ENCODE measurements around the gene SPRR2G.
"Not testable (repeated sequence)": the region's sequence is repeated elsewhere in the genome, so short reads cannot be mapped to it uniquely, and the experiment has no call there.

SPRR2G gene

GRCh38 chr1:153150846-153151245 lies at the start of gene SPRR2G:
Gene SPRR2G (minus strand): TSS chr1:153150890. CDS start chr1:153150110, 780 bp downstream.
- H3K4me1 Mint-ChIP-seq, result no peaks in the 10 kb centered on the region
- no peaks in the 10 kb centered on the region for H3K9me3 Mint-ChIP-seq
- no peak within 1 kb of the TSS for H3K27ac Mint-ChIP-seq
- ATAC-seq (no peak), DNase-seq (no peak)
- peaks cover 21% of the 10 kb centered on the region for H3K27me3 Mint-ChIP-seq
- H3K4me3 Mint-ChIP-seq, result no peak within 1 kb of the TSS

- Mint-ChIP-seq H3K9me3 (no peaks in the 10 kb centered on the region), H3K4me3 (no peak overlapping the region), H3K27me3 (peaks cover 44% of the 10 kb centered on the region), H3K4me1 (no peaks in the 10 kb centered on the region), H3K27ac (no peak overlapping the region)
- DNase-seq (no peak), ATAC-seq (no peak)
Observed at GRCh38 chr1:153195216-153195615, 44.5 kb upstream of the SPRR2G start.

- Mint-ChIP-seq H3K4me3 (no peak overlapping the region), H3K9me3 (no peaks in the 10 kb centered on the region), H3K27ac (no peak overlapping the region), H3K4me1 (no peaks in the 10 kb centered on the region), H3K27me3 (peaks cover 51% of the 10 kb centered on the region)
- DNase-seq (no peak), ATAC-seq (no peak)
Observed at GRCh38 chr1:153194331-153195050, 43.8 kb upstream of the SPRR2G start.

GRCh38 chr1:153192697-153193096 lies 42.0 kb upstream of the SPRR2G start:
- H3K27ac Mint-ChIP-seq, result no peak overlapping the region
- H3K4me3 Mint-ChIP-seq, result no peak overlapping the region
- H3K27me3 Mint-ChIP-seq, result peaks cover 64% of the 10 kb centered on the region
- DNase-seq (no peak), ATAC-seq (peak; percentile 35)
- no peaks in the 10 kb centered on the region for H3K9me3 Mint-ChIP-seq
- no peaks in the 10 kb centered on the region for H3K4me1 Mint-ChIP-seq

GRCh38 chr1:153190373-153190772 lies 39.7 kb upstream of the SPRR2G start:
- H3K4me1 Mint-ChIP-seq, result no peaks in the 10 kb centered on the region
- peaks cover 74% of the 10 kb centered on the region for H3K27me3 Mint-ChIP-seq
- no peak for ATAC-seq

GRCh38 chr1:153188301-153188700 lies 37.6 kb upstream of the SPRR2G start:
- H3K9me3 Mint-ChIP-seq, result peaks cover 10 to 16% of the 10 kb centered on the region in 2 donors
- ATAC-seq, H3K4me3 Mint-ChIP-seq, DNase-seq, H3K27ac Mint-ChIP-seq, H3K4me1 Mint-ChIP-seq: not testable (repeated sequence)
- peaks cover 57% of the 10 kb centered on the region for H3K27me3 Mint-ChIP-seq

More at GRCh38 chr1:153190373-153190772, 39.7 kb upstream of the SPRR2G start:
- no peak for DNase-seq
- Mint-ChIP-seq H3K9me3 (peaks cover 9 to 13% of the 10 kb centered on the region in 2 donors), H3K27ac (no peak overlapping the region), H3K4me3 (no peak overlapping the region)

- Mint-ChIP-seq H3K4me1 (no peaks in the 10 kb centered on the region), H3K9me3 (peaks cover 3 to 5% of the 10 kb centered on the region in 2 donors), H3K4me3 (no peak overlapping the region), H3K27ac (no peak overlapping the region), H3K27me3 (peaks cover 5% of the 10 kb centered on the region)
- ATAC-seq, result no peak
- no peak for DNase-seq
Observed at GRCh38 chr1:153180556-153180955, 29.9 kb upstream of the SPRR2G start.

- Mint-ChIP-seq H3K27me3 (no peaks in the 10 kb centered on the region), H3K4me1 (no peaks in the 10 kb centered on the region), H3K4me3 (no peak overlapping the region), H3K9me3 (no peaks in the 10 kb centered on the region), H3K27ac (no peak overlapping the region)
- DNase-seq, result no peak
- no peak for ATAC-seq
Observed at GRCh38 chr1:153178922-153179321, 28.2 kb upstream of the SPRR2G start.

- Mint-ChIP-seq H3K4me1 (no peaks in the 10 kb centered on the region), H3K27ac (no peak overlapping the region), H3K27me3 (peaks cover 8% of the 10 kb centered on the region), H3K4me3 (no peak overlapping the region), H3K9me3 (no peaks in the 10 kb centered on the region)
- DNase-seq, result no peak
- no peak for ATAC-seq
Observed at GRCh38 chr1:153174624-153175023, 23.9 kb upstream of the SPRR2G start.

GRCh38 chr1:153168686-153169085 lies 18.0 kb upstream of the SPRR2G start:
- peaks cover 26% of the 10 kb centered on the region for H3K27me3 Mint-ChIP-seq
- no peak overlapping the region for H3K4me3 Mint-ChIP-seq
- no peaks in the 10 kb centered on the region for H3K9me3 Mint-ChIP-seq
- no peak for ATAC-seq
- H3K4me1 Mint-ChIP-seq, result no peaks in the 10 kb centered on the region
- no peak for DNase-seq
- no peak overlapping the region for H3K27ac Mint-ChIP-seq

GRCh38 chr1:153155541-153155940 lies 4.9 kb upstream of the SPRR2G start:
- DNase-seq, result no peak
- no peak overlapping the region for H3K4me3 Mint-ChIP-seq
- H3K4me1 Mint-ChIP-seq, result no peaks in the 10 kb centered on the region
- H3K27ac Mint-ChIP-seq, result no peak overlapping the region
- ATAC-seq, result no peak
- H3K27me3 Mint-ChIP-seq, result peaks cover 13% of the 10 kb centered on the region
- peaks cover 7 to 19% of the 10 kb centered on the region in 2 donors for H3K9me3 Mint-ChIP-seq

- H3K9me3 Mint-ChIP-seq, result no peaks in the 10 kb centered on the region
- no peak for DNase-seq
- H3K4me3 Mint-ChIP-seq, result no peak overlapping the region
- no peaks in the 10 kb centered on the region for H3K4me1 Mint-ChIP-seq
- H3K27me3 Mint-ChIP-seq, result peaks cover 21% of the 10 kb centered on the region
- no peak for ATAC-seq
- no peak overlapping the region for H3K27ac Mint-ChIP-seq
Observed at GRCh38 chr1:153152481-153152880, 1.8 kb upstream of the SPRR2G start.

GRCh38 chr1:153141377-153141776 lies 9.3 kb downstream of the SPRR2G start:
- H3K4me1 Mint-ChIP-seq, result no peaks in the 10 kb centered on the region
- ATAC-seq (no peak), DNase-seq (no peak)
- H3K9me3 Mint-ChIP-seq, result peaks cover 0 to 3% of the 10 kb centered on the region in 2 donors
- peaks cover 41% of the 10 kb centered on the region for H3K27me3 Mint-ChIP-seq
- no peak overlapping the region for H3K27ac Mint-ChIP-seq
- H3K4me3 Mint-ChIP-seq, result no peak overlapping the region

GRCh38 chr1:153140484-153140883 lies 10.2 kb downstream of the SPRR2G start:
- Mint-ChIP-seq H3K4me3 (no peak overlapping the region), H3K9me3 (peaks cover 0 to 3% of the 10 kb centered on the region in 2 donors), H3K27me3 (peaks cover 50% of the 10 kb centered on the region), H3K4me1 (no peaks in the 10 kb centered on the region), H3K27ac (no peak overlapping the region)
- no peak for DNase-seq
- ATAC-seq, result no peak

GRCh38 chr1:153133743-153134142 lies 16.9 kb downstream of the SPRR2G start:
- DNase-seq, result no peak
- Mint-ChIP-seq H3K4me1 (no peaks in the 10 kb centered on the region), H3K4me3 (no peak overlapping the region), H3K27ac (no peak overlapping the region), H3K27me3 (peaks cover 72% of the 10 kb centered on the region), H3K9me3 (peaks cover 0 to 3% of the 10 kb centered on the region in 2 donors)
- no peak for ATAC-seq

- no peak overlapping the region for H3K4me3 Mint-ChIP-seq
- no peaks in the 10 kb centered on the region for H3K4me1 Mint-ChIP-seq
- H3K9me3 Mint-ChIP-seq, result peaks cover 0 to 3% of the 10 kb centered on the region in 2 donors
- peaks cover 72% of the 10 kb centered on the region for H3K27me3 Mint-ChIP-seq
- ATAC-seq, result no peak
- H3K27ac Mint-ChIP-seq, result peak overlapping the region in 1 of 2 donors; percentile 24
- no peak for DNase-seq
Observed at GRCh38 chr1:153133267-153133666, 17.4 kb downstream of the SPRR2G start.

GRCh38 chr1:153128688-153129087 lies 22.0 kb downstream of the SPRR2G start:
- Mint-ChIP-seq H3K27me3 (peaks cover 33% of the 10 kb centered on the region), H3K9me3 (peaks cover 0 to 22% of the 10 kb centered on the region in 2 donors)
- not testable (repeated sequence) for H3K4me1 Mint-ChIP-seq, ATAC-seq, H3K27ac Mint-ChIP-seq, H3K4me3 Mint-ChIP-seq, DNase-seq

Measured in stimulated activated naive CD8-positive, alpha-beta T cell treated with anti-CD3 and anti-CD28 coated beads, Interleukin-15, amount 100 ng/mL, for 72 hours (primary cell).